ENCODE measurements around the gene SMIM1.
"Not testable (repeated sequence)": the region's sequence is repeated elsewhere in the genome, so short reads cannot be mapped to it uniquely, and the experiment has no call there.

Gene SMIM1

DNA sequence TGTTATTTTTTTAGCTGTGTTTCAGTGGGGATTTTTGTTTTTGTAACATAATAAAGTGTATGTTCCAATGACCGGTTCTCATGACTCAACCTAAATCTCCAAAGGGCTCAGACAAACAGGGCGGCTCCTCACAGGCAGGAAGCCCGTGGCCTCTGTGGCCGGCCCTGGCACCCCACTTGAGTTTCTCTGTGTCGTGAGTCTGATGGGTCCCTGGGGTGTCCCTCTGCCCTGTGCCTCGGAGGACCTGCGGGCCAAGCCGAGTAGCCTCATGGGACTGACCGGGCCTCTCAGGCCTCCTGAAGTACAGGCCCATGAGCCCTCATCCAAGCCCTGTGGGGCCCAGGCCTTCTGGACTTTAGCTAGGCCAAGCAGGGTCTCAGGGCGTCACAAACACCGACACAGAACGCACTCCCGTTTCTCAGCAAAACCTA lies 36.4 kb upstream of the SMIM1 start:
- DNase-seq = no peak

DNA sequence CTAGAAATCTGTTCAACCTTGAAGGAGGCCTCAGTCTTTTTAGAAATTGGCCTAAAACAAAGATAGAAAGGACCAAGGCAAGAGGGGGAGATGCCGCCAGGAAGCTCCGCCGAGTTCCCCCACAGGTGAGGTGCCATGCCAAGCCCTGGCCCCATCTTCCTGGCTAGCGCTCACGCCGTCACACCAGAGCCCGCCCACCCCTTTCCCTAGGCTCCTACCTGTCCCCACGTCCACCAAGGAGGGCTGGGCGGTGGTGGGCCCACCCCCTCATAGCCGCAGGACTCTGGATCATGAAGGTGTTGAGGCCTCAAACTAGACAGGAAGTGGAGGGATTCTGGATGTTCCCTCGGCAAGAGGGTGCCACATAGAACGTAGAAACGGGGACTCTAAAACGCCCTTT lies 35.8 kb upstream of the SMIM1 start:
- no peak for DNase-seq

DNA sequence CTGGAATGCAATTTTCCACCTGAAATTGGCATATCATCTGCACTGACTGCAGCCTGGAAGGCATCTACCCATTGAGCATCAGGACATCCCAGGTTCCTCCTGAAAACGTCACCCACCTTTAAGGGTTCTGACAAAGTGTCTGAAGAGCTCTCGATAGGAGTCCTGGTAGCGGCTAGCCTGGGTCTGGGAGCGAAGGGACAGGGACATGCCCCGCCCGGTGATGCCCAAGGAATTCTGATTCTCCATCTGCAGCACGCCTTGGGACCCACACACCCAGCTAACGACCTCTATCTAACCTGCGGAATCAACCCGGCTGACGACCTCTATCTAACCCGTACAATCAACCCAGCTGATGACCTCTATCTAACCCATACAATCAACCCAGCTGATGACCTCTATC lies 33.6 kb upstream of the SMIM1 start:
- no peak for DNase-seq

- DNase-seq = peak in 10 of 56 donors; percentile 11 to 44 (median 24)
These were observed 32.5 kb upstream of the SMIM1 start for GRCh38 chr1:3740042-3740441.

GRCh38 chr1:3740752-3741151 lies 31.8 kb upstream of the SMIM1 start:
- DNase-seq = no peak

DNA sequence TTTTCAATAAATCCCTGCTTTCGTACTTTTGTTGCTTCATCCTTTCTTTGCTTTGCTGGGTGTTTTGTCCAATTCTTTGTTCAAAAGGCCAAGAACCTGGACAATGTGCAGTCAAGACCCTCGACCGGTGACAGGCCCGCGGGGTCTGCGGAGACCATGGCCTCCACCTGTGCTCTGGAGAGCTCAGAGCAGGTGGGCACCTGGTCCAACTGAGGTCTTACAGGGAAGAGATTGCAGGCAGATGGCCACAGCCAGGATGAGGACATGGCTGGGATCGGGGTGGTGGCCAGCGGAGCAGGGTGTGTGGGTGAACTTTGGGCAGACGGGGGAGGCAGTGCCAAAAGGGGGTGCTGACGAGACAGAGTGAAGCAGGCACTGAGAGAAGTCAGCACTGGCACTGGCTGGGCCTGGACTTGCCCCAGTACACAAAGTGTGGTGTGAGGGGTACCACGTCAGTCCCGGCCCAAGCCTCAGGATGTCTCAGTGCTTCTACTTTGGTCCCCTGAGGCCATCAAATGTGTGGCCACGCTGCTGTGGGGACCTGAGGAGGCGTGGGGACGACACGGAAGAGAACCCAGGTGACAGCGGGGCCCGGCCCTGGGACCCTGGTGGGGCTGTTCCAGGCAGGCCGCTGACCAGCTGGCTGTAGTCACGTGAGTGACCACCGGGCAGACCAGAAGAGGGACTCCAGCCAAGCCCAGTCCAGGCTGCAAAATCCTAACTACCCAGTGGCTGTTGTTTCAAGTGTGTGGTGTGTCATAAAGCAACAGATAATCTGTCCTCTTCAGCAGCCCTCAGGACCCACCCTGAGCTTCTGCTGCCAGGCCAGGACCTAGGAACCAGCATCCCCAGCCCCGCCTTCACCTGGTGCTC lies 30.7 kb upstream of the SMIM1 start:
- DNase-seq = no peak

- DNase-seq = no peak
These were observed 29.9 kb upstream of the SMIM1 start for GRCh38 chr1:3742439-3743298.

DNA sequence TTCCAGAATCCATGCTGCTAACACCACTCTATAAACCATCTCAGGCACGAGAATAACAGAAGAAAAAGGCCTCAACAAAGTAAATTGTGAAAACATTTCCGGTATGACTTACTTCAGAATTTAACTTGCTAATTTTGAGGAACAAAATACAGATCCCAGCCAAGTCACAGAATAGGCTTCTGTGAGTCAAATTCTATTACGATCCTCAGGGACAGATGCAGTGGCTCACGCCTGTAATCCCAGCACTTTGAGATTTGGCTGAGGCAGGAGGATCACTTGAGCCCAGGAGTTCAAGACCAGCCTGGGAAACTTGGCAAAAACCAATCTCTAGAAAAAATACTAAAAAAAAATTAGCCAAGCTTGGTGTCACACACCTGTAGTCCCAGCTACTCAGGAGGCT lies 29.1 kb upstream of the SMIM1 start:
- no peak for DNase-seq

DNA sequence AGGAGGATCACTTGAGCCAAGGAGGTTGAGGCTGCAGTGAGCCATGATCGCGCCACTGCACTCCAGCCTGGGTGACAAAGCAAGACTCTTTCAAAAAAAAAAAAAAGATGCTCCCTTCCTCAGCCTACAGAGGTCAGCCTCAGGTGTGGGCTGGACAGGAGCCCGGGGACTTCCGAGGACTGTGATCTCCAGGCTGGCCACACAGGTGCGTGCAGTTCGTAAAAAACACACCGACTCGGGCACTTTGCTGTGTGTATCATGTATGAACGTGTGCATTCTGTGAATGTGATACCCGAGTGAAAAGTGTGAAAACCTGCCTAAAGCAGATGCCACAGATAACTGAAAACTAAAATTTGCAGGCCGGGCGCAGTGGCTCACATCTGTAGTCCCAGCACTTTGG lies 28.7 kb upstream of the SMIM1 start:
- DNase-seq = no peak

- DNase-seq = no peak
These were observed 27.9 kb upstream of the SMIM1 start for GRCh38 chr1:3744646-3745045.

DNA sequence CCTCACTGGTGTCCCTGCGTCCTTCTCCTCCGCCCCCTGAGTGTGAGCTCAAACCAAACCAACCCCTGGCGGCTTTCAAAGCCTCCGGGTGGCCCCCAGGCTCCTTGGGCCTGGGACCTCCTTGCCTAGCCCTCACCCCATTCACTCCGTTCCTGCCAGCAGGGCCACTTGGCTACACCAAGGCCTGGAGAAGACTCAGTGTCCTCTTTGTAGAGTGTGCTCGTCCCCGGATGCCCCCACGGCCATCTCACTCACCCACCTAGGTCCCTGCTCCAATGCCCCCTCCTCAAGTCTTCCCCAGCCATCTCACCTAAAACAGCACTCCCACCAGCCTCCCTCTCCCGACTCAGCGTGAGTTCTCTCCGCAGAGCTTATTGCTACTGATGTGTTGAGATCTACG lies 27.5 kb upstream of the SMIM1 start:
- no peak for DNase-seq

DNA sequence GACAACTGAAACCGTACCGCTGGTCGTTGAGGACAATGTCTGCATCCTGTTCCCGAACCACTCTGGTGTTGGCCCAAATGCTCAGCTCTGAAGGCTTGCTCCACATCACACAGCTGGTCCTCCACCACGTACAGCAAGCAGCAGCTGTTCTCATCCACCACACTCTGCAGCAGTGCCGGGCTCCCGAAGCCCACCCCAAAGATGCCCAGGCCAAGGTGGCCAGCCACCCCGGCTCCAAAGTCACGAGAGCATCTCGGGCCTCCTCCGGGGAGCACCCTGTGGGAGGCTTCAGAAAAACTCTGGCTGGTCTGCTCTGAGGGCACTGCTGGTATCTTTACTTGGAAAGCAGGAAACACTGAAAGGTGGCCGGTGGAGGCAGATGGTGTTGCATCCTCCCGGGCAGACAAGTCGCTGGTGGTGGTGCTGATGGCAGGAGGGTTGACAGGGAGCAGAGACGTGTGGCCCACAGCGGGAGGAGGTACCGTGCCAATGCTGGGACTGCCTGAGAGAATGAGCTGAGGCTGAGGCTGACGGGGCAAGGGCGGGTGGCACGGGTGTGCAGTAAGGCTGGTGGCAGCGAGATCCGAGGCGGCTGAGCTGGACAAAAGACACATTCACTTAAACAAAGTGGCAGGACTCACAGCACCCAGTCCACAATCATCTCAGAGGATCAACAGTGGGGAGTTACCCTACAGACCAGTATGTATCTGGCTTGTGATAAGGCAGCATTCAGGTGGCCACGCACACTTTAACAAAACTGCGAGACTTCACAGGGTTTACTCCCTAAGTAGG lies 26.8 kb upstream of the SMIM1 start:
- peak in 17 of 56 donors; percentile 6 to 42 (median 23) for DNase-seq

GRCh38 chr1:3746389-3746829 lies 26.1 kb upstream of the SMIM1 start:
- no peak for DNase-seq

DNA sequence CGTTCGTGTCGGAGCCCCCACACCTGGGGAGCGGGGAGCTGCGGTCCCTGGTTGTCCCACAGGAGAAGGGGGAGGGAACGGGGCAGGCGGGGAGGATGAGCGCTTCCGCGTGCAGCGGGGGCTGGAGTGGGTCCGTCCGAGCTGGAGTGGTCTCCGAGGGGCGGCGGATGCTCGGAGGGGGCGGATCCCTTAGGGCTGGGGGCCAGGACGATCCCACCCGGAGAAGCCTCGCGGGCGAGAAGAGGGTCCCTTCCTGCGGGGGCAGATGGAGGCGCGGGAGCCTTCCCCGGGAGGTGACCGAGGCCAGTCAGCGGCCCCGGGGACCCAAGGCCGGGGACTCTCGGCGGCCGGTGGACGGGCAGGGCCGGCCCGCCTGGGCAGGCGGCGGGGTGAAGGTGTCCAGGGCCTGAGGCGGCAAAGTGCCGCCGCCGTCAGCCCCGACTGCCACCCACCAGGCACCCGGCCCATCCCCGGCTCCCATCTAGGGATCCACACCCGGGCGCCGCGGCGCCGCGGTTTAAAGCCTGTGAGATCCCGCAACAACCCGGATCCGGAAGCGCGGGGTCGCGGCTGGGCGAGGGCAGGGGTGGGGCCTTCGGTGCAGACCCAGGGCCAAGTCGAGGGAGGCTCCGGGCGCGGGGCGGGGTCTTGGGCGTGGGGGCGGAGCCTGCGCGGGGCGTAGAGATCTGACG lies 25.6 kb upstream of the SMIM1 start:
- peak in 55 of 56 donors; percentile 35 to 95 (median 80) for DNase-seq

GRCh38 chr1:3747522-3747848 lies 25.1 kb upstream of the SMIM1 start:
- DNase-seq = no peak

- DNase-seq = no peak
These were observed 24.6 kb upstream of the SMIM1 start for GRCh38 chr1:3747903-3748302.

GRCh38 chr1:3748316-3748900 lies 24.1 kb upstream of the SMIM1 start:
- DNase-seq = not testable (repeated sequence)

GRCh38 chr1:3749512-3749911 lies 23.0 kb upstream of the SMIM1 start:
- DNase-seq = no peak

- no peak for DNase-seq
These were observed 21.8 kb upstream of the SMIM1 start for GRCh38 chr1:3750741-3751140.

GRCh38 chr1:3752400-3752945 lies 20.1 kb upstream of the SMIM1 start, which contains the start of gene CCDC27:
TSS of gene CCDC27 (plus strand) at chr1:3752450. CDS start at chr1:3752482, 32 bp downstream.
- DNase-seq = no peak
